ENCODE measurements around the gene DROSHA. TPM values are rescaled to one million over a fixed set of nuclear protein-coding genes. Genes with fewer than 3 reads are reported as not detected.

The DROSHA gene
- total and polyA plus RNA-seq, 2 donors = 24.8 to 90.8 TPM

GRCh38 chr5:31496301-31496700 is 35.6 kb downstream of the DROSHA start:
- Histone ChIP-seq H3K36me3 (ENCODE audit: insufficient read depth) (peaks cover 12% of the 10 kb centered on the region), H3K4me1 (ENCODE audit: insufficient read depth) (no peaks in the 10 kb centered on the region), H3K27ac (ENCODE audit: low read depth) (no peak overlapping the region), H3K4me3 (ENCODE audit: low read depth, low read length) (no peak overlapping the region)
- WGBS = 92% methylated on average over 2 of the region's 2 CpGs
- DNase-seq (ENCODE audit: extremely low spot score) = no peak

DNA sequence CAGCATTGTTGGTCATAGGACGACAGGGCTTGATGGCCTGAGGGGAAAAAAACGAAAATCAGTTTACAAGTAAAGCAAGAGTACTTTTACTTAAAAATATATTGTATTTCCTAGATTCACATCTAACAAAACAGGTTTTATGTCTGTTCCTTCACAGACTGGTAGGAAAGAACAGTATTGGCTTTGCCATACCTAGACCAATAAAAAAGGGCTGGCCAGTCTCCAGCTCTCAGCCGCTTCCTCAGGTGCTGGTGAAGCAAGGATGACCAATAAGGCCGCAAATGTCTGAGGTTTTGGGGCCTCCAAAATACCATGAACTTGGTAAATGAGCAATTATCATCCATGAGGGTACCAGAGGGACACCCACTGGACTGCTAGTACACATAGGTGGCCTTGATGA is 36.6 kb downstream of the DROSHA start:
- no peak for DNase-seq (ENCODE audit: extremely low spot score)
- H3K4me3 ChIP-seq (ENCODE audit: low read depth, low read length) = no peak overlapping the region
- H3K27ac ChIP-seq (ENCODE audit: low read depth) = no peak overlapping the region
- WGBS = 96% methylated on average over 4 of the region's 4 CpGs
- peaks cover 9% of the 10 kb centered on the region for H3K36me3 ChIP-seq (ENCODE audit: insufficient read depth)
- no peaks in the 10 kb centered on the region for H3K4me1 ChIP-seq (ENCODE audit: insufficient read depth)

- WGBS = 73% methylated on average over 4 of the region's 4 CpGs
- no peak for DNase-seq (ENCODE audit: extremely low spot score)
- Histone ChIP-seq H3K4me1 (ENCODE audit: insufficient read depth) (no peaks in the 10 kb centered on the region), H3K27ac (ENCODE audit: low read depth) (no peak overlapping the region), H3K4me3 (ENCODE audit: low read depth, low read length) (no peak overlapping the region), H3K36me3 (ENCODE audit: insufficient read depth) (peaks cover 9% of the 10 kb centered on the region)
Observed at GRCh38 chr5:31492869-31493268, 39.0 kb downstream of the DROSHA start.

DNA sequence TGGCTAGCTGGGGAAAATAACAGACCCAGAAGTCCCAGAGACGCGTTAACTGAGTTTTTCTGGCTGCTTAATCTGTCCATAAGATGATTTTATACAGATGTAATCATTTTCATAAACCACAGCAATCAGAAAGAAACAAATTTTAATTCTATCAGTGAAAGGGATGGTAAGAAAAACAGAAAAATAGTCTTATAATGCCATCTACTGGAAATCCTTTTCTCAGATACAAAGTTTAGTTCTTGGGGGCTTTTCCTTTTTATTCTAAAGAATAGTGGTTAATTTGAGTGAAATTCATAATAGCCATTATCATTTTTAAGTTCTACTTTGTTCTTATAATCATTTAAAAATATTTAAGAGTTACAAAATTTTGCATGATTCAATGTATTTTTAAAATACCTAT is 44.4 kb downstream of the DROSHA start:
- Histone ChIP-seq H3K27ac (ENCODE audit: low read depth) (no peak overlapping the region), H3K36me3 (ENCODE audit: insufficient read depth) (peaks cover 2% of the 10 kb centered on the region), H3K4me1 (ENCODE audit: insufficient read depth) (no peaks in the 10 kb centered on the region), H3K4me3 (ENCODE audit: low read depth, low read length) (no peak overlapping the region)
- 66% methylated on average over 2 of the region's 2 CpGs for WGBS
- no peak for DNase-seq (ENCODE audit: extremely low spot score)

DNA sequence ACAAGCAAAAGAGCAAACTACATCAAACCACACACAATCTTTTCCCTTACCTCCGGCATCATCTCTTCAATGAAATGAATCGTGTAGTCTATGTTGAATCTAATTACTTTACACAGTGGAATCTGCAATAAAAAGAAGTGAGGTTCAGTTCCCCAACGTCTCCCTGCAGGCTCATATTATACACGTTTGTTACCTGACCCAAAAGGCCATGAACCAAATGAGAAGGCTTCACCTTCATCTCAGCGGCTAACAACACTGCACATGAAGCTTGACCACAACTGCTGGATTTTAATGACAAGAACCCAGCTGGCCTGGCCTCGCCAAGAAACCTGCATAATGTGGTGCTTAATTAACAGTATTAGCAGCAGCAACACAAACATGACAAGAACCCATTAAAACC is 45.5 kb downstream of the DROSHA start:
- peaks cover 2% of the 10 kb centered on the region for H3K36me3 ChIP-seq (ENCODE audit: insufficient read depth)
- no peak for DNase-seq (ENCODE audit: extremely low spot score)
- WGBS = 85% methylated on average over 6 of the region's 6 CpGs

DNA sequence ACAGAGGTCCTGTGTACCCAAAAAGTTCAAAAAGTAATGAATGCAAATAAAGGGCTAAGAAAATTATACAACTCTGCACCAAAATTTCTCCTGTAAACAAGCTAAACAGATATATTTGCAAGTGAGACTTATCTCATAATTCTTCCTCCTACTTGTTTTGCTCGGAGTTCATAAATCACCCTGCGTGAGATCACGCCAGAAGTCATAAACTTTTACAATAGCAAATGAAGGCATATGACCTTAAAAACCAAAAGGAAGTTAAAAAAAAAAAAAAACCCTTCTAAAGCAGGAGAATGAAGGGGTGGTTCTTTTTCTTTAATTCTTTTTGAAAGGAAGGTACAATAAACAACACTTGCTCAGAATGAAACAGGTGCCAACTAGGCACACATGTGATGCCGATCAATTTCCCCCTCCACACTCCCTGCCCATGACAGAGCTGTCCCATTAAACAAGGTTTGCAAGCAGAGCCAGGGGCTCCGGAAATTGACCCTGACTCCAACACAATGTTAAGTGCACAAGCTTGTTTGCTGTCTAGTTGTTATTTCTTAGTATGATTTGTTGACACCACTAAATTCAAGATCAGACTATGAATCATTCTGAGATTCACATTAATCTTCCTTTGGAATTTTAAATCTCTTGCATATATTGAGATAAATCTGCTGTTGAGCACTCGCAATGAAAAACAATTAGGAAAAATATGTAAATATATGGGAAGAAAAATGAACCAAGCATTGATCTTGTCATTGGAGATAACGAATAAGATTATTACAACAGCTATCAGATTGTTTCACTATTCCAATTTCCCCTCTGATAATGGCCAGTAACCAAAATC is 46.3 kb downstream of the DROSHA start:
- no peak overlapping the region for H3K27ac ChIP-seq (ENCODE audit: low read depth)
- H3K4me1 ChIP-seq (ENCODE audit: insufficient read depth) = no peaks in the 10 kb centered on the region
- H3K4me3 ChIP-seq (ENCODE audit: low read depth, low read length) = no peak overlapping the region
- 40% methylated on average over 7 of the region's 7 CpGs for WGBS
- peaks cover 2% of the 10 kb centered on the region for H3K36me3 ChIP-seq (ENCODE audit: insufficient read depth)
- no peak for DNase-seq (ENCODE audit: extremely low spot score)

More for the DNA sequence above, 45.5 kb downstream of the DROSHA start:
- Histone ChIP-seq H3K4me1 (ENCODE audit: insufficient read depth) (no peaks in the 10 kb centered on the region), H3K4me3 (ENCODE audit: low read depth, low read length) (no peak overlapping the region), H3K27ac (ENCODE audit: low read depth) (no peak overlapping the region)

DNA sequence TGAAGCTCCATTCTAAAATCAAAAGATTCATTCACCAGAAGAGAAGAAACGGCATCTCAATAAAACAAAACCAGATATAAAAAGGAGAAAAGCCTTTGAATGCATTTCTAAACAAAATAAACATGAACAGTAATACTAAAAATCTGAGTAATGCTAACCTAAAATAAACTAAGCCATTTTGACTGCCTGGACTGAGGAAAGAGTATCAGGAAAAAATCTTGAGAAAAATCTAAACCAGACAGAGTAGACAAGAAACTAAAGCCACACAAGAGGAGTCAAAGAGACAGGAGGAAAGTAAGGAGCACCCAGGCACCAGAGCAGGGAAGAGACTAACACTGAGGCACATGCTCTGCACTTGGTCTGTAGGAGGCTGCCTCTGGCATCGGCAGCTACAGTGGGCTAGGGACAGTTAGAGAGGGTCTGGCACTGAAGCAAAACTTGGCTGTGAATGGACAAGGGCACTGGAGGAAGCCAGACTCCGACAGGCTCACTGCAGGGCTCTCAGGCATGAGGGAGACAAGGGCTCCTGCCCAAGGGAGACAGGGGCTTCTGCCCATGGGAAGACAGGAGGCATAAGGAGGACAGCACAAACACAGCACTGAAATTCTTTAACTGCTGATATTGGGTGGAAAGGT is 50.2 kb downstream of the DROSHA start:
- DNase-seq (ENCODE audit: extremely low spot score) = no peak
- Histone ChIP-seq H3K4me3 (ENCODE audit: low read depth, low read length) (no peak overlapping the region), H3K27ac (ENCODE audit: low read depth) (no peak overlapping the region), H3K4me1 (ENCODE audit: insufficient read depth) (no peaks in the 10 kb centered on the region), H3K36me3 (ENCODE audit: insufficient read depth) (peaks cover 2% of the 10 kb centered on the region)
- 42% methylated on average over 3 of the region's 3 CpGs for WGBS

DNA sequence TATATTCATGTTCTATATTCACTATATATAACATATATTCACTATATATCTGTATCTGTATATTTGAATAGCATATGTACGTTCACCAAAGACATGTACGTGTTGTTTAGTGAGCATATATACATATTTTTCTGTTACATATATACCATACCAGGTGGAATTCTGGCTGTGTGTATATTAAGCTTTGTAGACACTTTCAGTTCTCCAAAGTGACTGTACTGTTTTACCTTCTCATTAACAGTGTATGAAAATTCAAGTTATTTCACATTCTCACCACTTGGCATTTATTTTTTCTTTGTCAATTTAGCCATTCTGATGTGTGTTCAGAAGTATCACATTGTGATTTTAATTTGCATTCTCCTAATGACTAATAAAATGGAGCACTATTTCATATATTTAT is 52.2 kb downstream of the DROSHA start:
- no peak overlapping the region for H3K4me3 ChIP-seq (ENCODE audit: low read depth, low read length)
- WGBS = 98% methylated on average over 2 of the region's 2 CpGs
- no peaks in the 10 kb centered on the region for H3K4me1 ChIP-seq (ENCODE audit: insufficient read depth)
- H3K36me3 ChIP-seq (ENCODE audit: insufficient read depth) = peaks cover 3% of the 10 kb centered on the region
- no peak overlapping the region for H3K27ac ChIP-seq (ENCODE audit: low read depth)
- DNase-seq (ENCODE audit: extremely low spot score) = no peak

GRCh38 chr5:31478901-31479300 is 53.0 kb downstream of the DROSHA start:
- no peak overlapping the region for H3K4me3 ChIP-seq (ENCODE audit: low read depth, low read length)
- H3K36me3 ChIP-seq (ENCODE audit: insufficient read depth) = peaks cover 3% of the 10 kb centered on the region
- H3K27ac ChIP-seq (ENCODE audit: low read depth) = no peak overlapping the region
- no peaks in the 10 kb centered on the region for H3K4me1 ChIP-seq (ENCODE audit: insufficient read depth)
- DNase-seq (ENCODE audit: extremely low spot score) = no peak

GRCh38 chr5:31477971-31478370 is 53.9 kb downstream of the DROSHA start:
- 84% methylated on average over 5 of the region's 5 CpGs for WGBS
- peaks cover 1% of the 10 kb centered on the region for H3K36me3 ChIP-seq (ENCODE audit: insufficient read depth)

DNA sequence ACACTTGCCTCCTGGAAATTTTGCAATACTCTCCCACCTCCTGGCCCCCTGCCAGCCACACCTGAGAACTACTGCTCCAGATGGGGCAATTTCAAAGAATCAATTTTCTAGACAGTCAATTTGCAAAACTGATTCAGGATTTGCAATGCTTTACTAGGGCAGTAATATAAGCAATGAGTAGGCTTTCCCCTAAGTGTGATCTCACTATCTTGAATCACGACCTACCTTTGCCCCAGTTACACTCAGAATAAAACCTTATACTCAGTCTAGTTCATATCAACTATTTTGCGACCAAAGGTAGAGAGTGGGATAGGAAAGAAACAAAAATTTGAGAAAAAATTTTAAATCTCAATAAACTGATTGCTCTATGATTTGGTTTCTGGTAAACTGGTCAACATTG is 54.4 kb downstream of the DROSHA start:
- H3K36me3 ChIP-seq (ENCODE audit: insufficient read depth) = peaks cover 1% of the 10 kb centered on the region
- no peak for DNase-seq (ENCODE audit: extremely low spot score)
- no peak overlapping the region for H3K27ac ChIP-seq (ENCODE audit: low read depth)
- H3K4me1 ChIP-seq (ENCODE audit: insufficient read depth) = no peaks in the 10 kb centered on the region
- 79% methylated on average over 2 of the region's 2 CpGs for WGBS
- no peak overlapping the region for H3K4me3 ChIP-seq (ENCODE audit: low read depth, low read length)

More at GRCh38 chr5:31477971-31478370, 53.9 kb downstream of the DROSHA start:
- Histone ChIP-seq H3K4me3 (ENCODE audit: low read depth, low read length) (no peak overlapping the region), H3K27ac (ENCODE audit: low read depth) (no peak overlapping the region), H3K4me1 (ENCODE audit: insufficient read depth) (no peaks in the 10 kb centered on the region)
- no peak for DNase-seq (ENCODE audit: extremely low spot score)

DNA sequence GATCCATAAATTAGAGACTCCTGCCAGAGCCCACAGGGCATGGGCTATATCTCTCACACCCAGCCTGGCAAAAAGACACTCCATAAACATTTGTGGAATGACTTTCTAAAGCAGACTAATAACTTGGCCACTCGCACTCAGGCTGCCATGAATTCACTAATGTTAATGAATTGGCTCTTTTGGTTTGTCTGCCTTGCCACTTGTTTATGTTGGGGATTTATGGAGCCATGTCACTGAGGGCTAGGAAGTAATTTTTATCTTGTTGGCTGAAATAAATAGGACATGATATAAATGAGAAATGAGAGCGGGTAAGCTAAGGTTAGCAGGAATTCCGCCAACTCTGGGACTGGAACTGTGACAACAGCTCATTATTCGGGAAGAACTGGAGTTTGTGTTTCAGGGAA is 55.2 kb downstream of the DROSHA start:
- WGBS = 30% methylated on average over 4 of the region's 4 CpGs
- peak; percentile 8 for DNase-seq (ENCODE audit: extremely low spot score)
- Histone ChIP-seq H3K4me3 (ENCODE audit: low read depth, low read length) (no peak overlapping the region), H3K36me3 (ENCODE audit: insufficient read depth) (peaks cover 1% of the 10 kb centered on the region), H3K27ac (ENCODE audit: low read depth) (no peak overlapping the region), H3K4me1 (ENCODE audit: insufficient read depth) (no peaks in the 10 kb centered on the region)

- no peak for DNase-seq (ENCODE audit: extremely low spot score)
- H3K4me3 ChIP-seq (ENCODE audit: low read depth, low read length) = no peak overlapping the region
- no peaks in the 10 kb centered on the region for H3K4me1 ChIP-seq (ENCODE audit: insufficient read depth)
- no peak overlapping the region for H3K27ac ChIP-seq (ENCODE audit: low read depth)
- WGBS = 80% methylated on average over 1 of the region's 1 CpG
- H3K36me3 ChIP-seq (ENCODE audit: insufficient read depth) = peaks cover 1% of the 10 kb centered on the region
Observed at GRCh38 chr5:31471916-31472315, 60.0 kb downstream of the DROSHA start.

DNA sequence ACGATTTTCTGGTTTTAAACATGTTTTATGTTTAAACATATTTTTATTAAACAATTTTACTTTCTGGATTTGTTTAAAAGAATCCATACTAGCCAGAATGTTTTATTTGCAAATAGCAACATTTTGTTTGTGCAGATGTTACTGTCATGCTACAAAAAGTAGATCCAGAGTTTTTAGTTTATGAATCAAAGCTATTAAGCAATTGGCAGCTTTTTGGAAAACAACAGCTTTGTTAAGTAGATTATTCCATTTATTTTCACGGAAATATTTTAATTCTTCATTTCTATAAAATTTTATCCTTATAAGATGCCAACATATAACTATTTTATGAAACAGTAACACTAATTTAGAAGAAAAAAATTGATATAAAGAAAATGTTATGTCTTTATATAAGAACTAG is 60.9 kb downstream of the DROSHA start:
- H3K27ac ChIP-seq (ENCODE audit: low read depth) = no peak overlapping the region
- no peak overlapping the region for H3K4me3 ChIP-seq (ENCODE audit: low read depth, low read length)
- no peaks in the 10 kb centered on the region for H3K4me1 ChIP-seq (ENCODE audit: insufficient read depth)
- WGBS = 61% methylated on average over 2 of the region's 2 CpGs
- peaks cover 1% of the 10 kb centered on the region for H3K36me3 ChIP-seq (ENCODE audit: insufficient read depth)
- DNase-seq (ENCODE audit: extremely low spot score) = no peak

Measured in urinary bladder (tissue), 4 donors.